Kidney (tissue), 14 donors: ENCODE results near the gene GSC2. TPM values are rescaled to one million over a fixed set of nuclear protein-coding genes. Genes with fewer than 3 reads are reported as not detected.

ENCODE experiments used
- DNase-seq, 5 donors: peaks; one replicate each; pipeline ENCODE4 v3.0.0-alpha.2; 2013 to 2020
- FAIRE-seq: peaks from 2 replicates; lab custom pipeline; 2012; peaks lifted over from hg19 to GRCh38; lab: Jason Lieb, UNC
- H3K27ac ChIP-seq, 2 donors: one replicate each; pipeline ENCODE4 v1.7.0; 2013; ENCODE audit warnings: low read depth in 2 of 2, low read length in 2 of 2, inconsistent platforms in 1 of 2
- H3K27me3 ChIP-seq: one replicate; pipeline ENCODE4 v1.7.1; 2013; ENCODE audit warnings: low read length, inconsistent platforms; ENCODE audit not compliant: control insufficient read depth, insufficient read depth
- H3K36me3 ChIP-seq, 3 donors: one replicate each; pipeline versions ENCODE4 v1.7.0 to v1.7.1; 2013; ENCODE audit warnings: low read length in 3 of 3, control low read depth in 1 of 3, inconsistent platforms in 1 of 3; ENCODE audit not compliant: insufficient read depth in 3 of 3, control insufficient read depth in 2 of 3
- H3K4me1 ChIP-seq, 3 donors: one replicate each; pipeline versions ENCODE4 v1.7.0 to v1.7.1; 2013; ENCODE audit warnings: low read length in 3 of 3, inconsistent platforms in 1 of 3, low read depth in 1 of 3; ENCODE audit not compliant: control insufficient read depth in 2 of 3, insufficient read depth in 2 of 3
- H3K4me3 ChIP-seq, 3 donors: one replicate each; pipeline versions ENCODE4 v1.7.0 to v1.8.1; 2013; ENCODE audit warnings: low read length in 3 of 3, control low read depth in 1 of 3, inconsistent platforms in 1 of 3
- H3K9ac ChIP-seq, 3 donors: one replicate each; pipeline versions ENCODE4 v1.7.0 to v1.7.1; 2013; ENCODE audit warnings: low read length in 3 of 3, control low read depth in 1 of 3, inconsistent platforms in 1 of 3
- H3K9me3 ChIP-seq, 3 donors: one replicate each; pipeline versions ENCODE4 v1.7.0 to v1.7.1; 2013; ENCODE audit warnings: low read length in 3 of 3, control low read depth in 1 of 3, inconsistent platforms in 1 of 3; ENCODE audit not compliant: control insufficient read depth in 2 of 3, insufficient read depth in 1 of 3
- CTCF ChIP-seq: IDR thresholded peaks from 3 replicates; pipeline ENCODE4 v1.5.1; 2012; ENCODE audit warnings: mild to moderate bottlenecking, moderate library complexity, borderline replicate concordance; ENCODE audit not compliant: insufficient read depth; ENCODE audit errors: extremely low read depth
- intact Hi-C: fragments of 100-400 bp; cut with DNase I; formaldehyde crosslinking; loops from one replicate; pipeline ENCODE4 v1.11.1; 2022
- polyA plus RNA-seq: library from polyadenylated mRNA; stranded (reverse); fragments of 350-450 nt; fragmentation: Illumina TruSeq; extraction: RNeasy Lipid Tissue Mini Kit (QIAGEN cat#74804); gene quantifications from one replicate; pipeline ENCODE4 v1.2.3, GENCODE V29; 2014; ENCODE audit warnings: low read depth, low replicate concordance; ENCODE audit not compliant: insufficient read depth
- total RNA-seq: library from RNA; stranded (reverse); fragmentation: NEBNext Ultra II Directional; extraction: Animal tissue kit (Norgen Biotek cat#: 25700); gene quantifications from one replicate; pipeline ENCODE4 v1.2.1, GENCODE V29; 2021
- donor health status: control.
- donor health status: control.
- donor health status: control.
- donor health status: control.
- donor health status: control.
- donor health status: DM: yes; HTN: yes; CAD: no.
- donor health status: Normal renal cell carcinoma (clear cell type).

Gene GSC2
- total and polyA plus RNA-seq, 2 donors from 2014 or later = not detected

DNA sequence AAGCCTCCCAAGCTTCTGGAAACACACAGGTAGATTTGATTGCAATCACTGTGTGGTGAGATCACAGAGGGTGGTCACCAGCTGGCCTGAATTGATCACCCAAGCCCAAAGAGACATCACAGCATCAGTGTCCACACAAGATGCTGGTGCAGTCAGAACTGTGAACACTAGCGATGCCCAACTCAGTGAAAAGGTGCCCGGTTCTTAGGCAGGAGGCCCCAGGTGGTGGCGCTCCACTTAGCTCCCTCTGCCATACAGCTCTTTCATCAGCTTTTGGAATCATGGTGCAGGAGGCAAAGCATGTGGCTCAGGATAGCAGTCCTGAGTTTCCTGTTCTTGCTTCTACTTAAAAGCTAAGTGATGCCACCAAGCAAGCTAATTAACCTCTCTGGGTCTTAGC, 39.0 kb downstream of the GSC2 start:
- DNase-seq (no peak), FAIRE-seq (no peak)
- H3K4me1 ChIP-seq = peaks cover 0 to 11% (median 4%) of the 10 kb centered on the region in 3 donors
- no peak overlapping the region for H3K9ac ChIP-seq
- H3K9me3 ChIP-seq = no peaks in the 10 kb centered on the region
- no peak overlapping the region for H3K4me3 ChIP-seq
- H3K27me3 ChIP-seq = no peaks in the 10 kb centered on the region
- no peak for TF ChIP-seq CTCF
- no peaks in the 10 kb centered on the region for H3K36me3 ChIP-seq
- intact Hi-C loops = no loop called here
- no peak overlapping the region for H3K27ac ChIP-seq

GRCh38 chr22:19110646-19111045, 39.4 kb downstream of the GSC2 start:
- Histone ChIP-seq H3K36me3 (no peaks in the 10 kb centered on the region), H3K4me3 (no peak overlapping the region), H3K9me3 (no peaks in the 10 kb centered on the region), H3K27me3 (no peaks in the 10 kb centered on the region), H3K9ac (no peak overlapping the region), H3K27ac (no peak overlapping the region), H3K4me1 (peaks cover 0 to 11% (median 4%) of the 10 kb centered on the region in 3 donors)
- DNase-seq (no peak), FAIRE-seq (no peak)
- intact Hi-C loops = no loop called here
- TF ChIP-seq CTCF = no peak

DNA sequence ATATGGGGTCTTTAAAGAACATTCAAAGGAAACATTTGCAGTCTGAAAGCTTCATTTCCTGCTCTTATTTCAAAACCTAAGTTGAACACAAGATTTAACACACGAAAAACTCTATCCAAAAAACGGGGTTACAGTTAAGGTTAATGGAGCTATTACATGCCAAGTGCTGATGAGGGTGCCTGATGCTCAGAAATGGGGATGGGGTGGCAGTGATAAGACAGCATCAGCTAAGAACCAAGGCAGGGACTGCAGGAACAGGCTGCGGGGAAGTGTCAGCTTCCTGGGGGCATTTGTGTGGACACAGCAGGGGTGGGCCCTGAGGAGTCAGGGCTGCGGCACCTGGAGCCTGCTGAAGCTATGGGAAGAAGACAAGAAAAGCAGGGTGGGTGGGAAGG, 40.0 kb downstream of the GSC2 start:
- no peak for DNase-seq
- H3K27ac ChIP-seq = no peak overlapping the region
- H3K4me3 ChIP-seq = no peak overlapping the region
- intact Hi-C loops = no loop called here
- no peaks in the 10 kb centered on the region for H3K36me3 ChIP-seq
- no peaks in the 10 kb centered on the region for H3K27me3 ChIP-seq
- FAIRE-seq = no peak
- H3K4me1 ChIP-seq = peaks cover 0 to 11% (median 0%) of the 10 kb centered on the region in 3 donors
- TF ChIP-seq CTCF = no peak
- no peak overlapping the region for H3K9ac ChIP-seq
- no peaks in the 10 kb centered on the region for H3K9me3 ChIP-seq
